ENCODE data around the gene MYL7. TPM values are rescaled to one million over a fixed set of nuclear protein-coding genes. Genes with fewer than 3 reads are reported as not detected.

The MYL7 gene
- total and polyA plus RNA-seq, 2 donors (not counting 3 experiments of a cell fraction or from before 2014, with no cell fraction given): not detected

- CTCF ChIA-PET: interaction anchor here (0.8 kb wide), 1 partner anchor 52 kb away, joined by 3 read pairs; no protein-coding TSS in a partner anchor
- no TSS peak for BruUV-seq (replicated peaks)
- Histone ChIP-seq H2AFZ (ENCODE audit: low read depth, low read length) (no peak overlapping the region), H3K9me3 (replicated peaks; ENCODE audit: control insufficient read depth, insufficient read depth, low read length) (no peaks in the 10 kb centered on the region), H3K27ac (ENCODE audit: insufficient read depth, low read depth, low read length) (no peak overlapping the region), H3K4me3 (replicated peaks in 1 of 3; ENCODE audit: insufficient read depth in 1 of 3, low read depth in 1 of 3, low read length in 3 of 3) (no peak overlapping the region), H3K27me3 (ENCODE audit: control insufficient read depth in 2 of 2, insufficient read depth in 2 of 2, low read length in 2 of 2) (peaks cover 10 to 12% of the 10 kb centered on the region in 2 experiments), H3K9me1 (replicated peaks; ENCODE audit: control insufficient read depth, extremely low read depth, insufficient read depth, low read length) (no peaks in the 10 kb centered on the region), H4K20me1 (replicated peaks; ENCODE audit: control insufficient read depth, extremely low read depth, insufficient read depth, low read length) (no peaks in the 10 kb centered on the region), H3K4me1 (ENCODE audit: control insufficient read depth, extremely low read depth, insufficient read depth, low read length) (peaks cover 5% of the 10 kb centered on the region), H3K9ac (replicated peaks; ENCODE audit: extremely low read depth, insufficient read depth, low read length) (no peak overlapping the region), H3K4me2 (ENCODE audit: insufficient read depth, low read length) (no peak overlapping the region), H3K36me3 (ENCODE audit: control insufficient read depth in 2 of 2, extremely low read depth in 1 of 2, insufficient read depth in 2 of 2, low read length in 2 of 2) (no peaks in the 10 kb centered on the region), H3K79me2 (ENCODE audit: control insufficient read depth, insufficient read depth, low read length) (no peaks in the 10 kb centered on the region)
- dilution Hi-C loops (cut with MboI; ENCODE audit: extremely low pct_ligation_motif_present, low sequenced_read_pairs): no loop called here
- DNase-seq (ENCODE audit: low read depth, low spot score) (no peak), FAIRE-seq (peak; percentile 49)
- TF ChIP-seq EZH2 (IDR thresholded peaks at IDR 0.05; ENCODE audit: borderline replicate concordance, low read depth, low read length, severe bottlenecking): no peak
- intact Hi-C loops (cut with micrococcal nuclease): no loop called here
- POLR2A ChIA-PET: no interaction called here
Observed at GRCh38 chr7:44182827-44183226, 41.7 kb upstream of the MYL7 start.

- no peak overlapping the region for H3K4me3 ChIP-seq (replicated peaks in 1 of 3; ENCODE audit: insufficient read depth in 1 of 3, low read depth in 1 of 3, low read length in 3 of 3)
- no peaks in the 10 kb centered on the region for H3K9me3 ChIP-seq (replicated peaks; ENCODE audit: control insufficient read depth, insufficient read depth, low read length)
- H3K27ac ChIP-seq (ENCODE audit: insufficient read depth, low read depth, low read length): no peak overlapping the region
- H3K9me1 ChIP-seq (replicated peaks; ENCODE audit: control insufficient read depth, extremely low read depth, insufficient read depth, low read length): no peaks in the 10 kb centered on the region
- POLR2A ChIA-PET: no interaction called here
- H2AFZ ChIP-seq (ENCODE audit: low read depth, low read length): no peak overlapping the region
- intact Hi-C loops (cut with micrococcal nuclease) (no loop called here), dilution Hi-C loops (cut with MboI; ENCODE audit: extremely low pct_ligation_motif_present, low sequenced_read_pairs) (no loop called here)
- H4K20me1 ChIP-seq (replicated peaks; ENCODE audit: control insufficient read depth, extremely low read depth, insufficient read depth, low read length): no peaks in the 10 kb centered on the region
- no peak overlapping the region for H3K4me2 ChIP-seq (ENCODE audit: insufficient read depth, low read length)
- no peaks in the 10 kb centered on the region for H3K36me3 ChIP-seq (ENCODE audit: control insufficient read depth in 2 of 2, extremely low read depth in 1 of 2, insufficient read depth in 2 of 2, low read length in 2 of 2)
- no peaks in the 10 kb centered on the region for H3K79me2 ChIP-seq (ENCODE audit: control insufficient read depth, insufficient read depth, low read length)
- peaks cover 13 to 14% of the 10 kb centered on the region in 2 experiments for H3K27me3 ChIP-seq (ENCODE audit: control insufficient read depth in 2 of 2, insufficient read depth in 2 of 2, low read length in 2 of 2)
- no TSS peak for BruUV-seq (replicated peaks)
- H3K9ac ChIP-seq (replicated peaks; ENCODE audit: extremely low read depth, insufficient read depth, low read length): no peak overlapping the region
- peaks cover 5% of the 10 kb centered on the region for H3K4me1 ChIP-seq (ENCODE audit: control insufficient read depth, extremely low read depth, insufficient read depth, low read length)
- CTCF ChIA-PET: no interaction called here
- no peak for TF ChIP-seq POLR2A (IDR thresholded peaks at IDR 0.05; ENCODE audit: low read depth, low read length)
- no peak for TF ChIP-seq MYC (IDR thresholded peaks at IDR 0.05; ENCODE audit: low read depth, low read length)
- TF ChIP-seq GATA2 (IDR thresholded peaks at IDR 0.05; ENCODE audit: insufficient read depth, insufficient read length, low read depth, low read length): no peak
- TF ChIP-seq POLR2AphosphoS5 (IDR thresholded peaks at IDR 0.05; ENCODE audit: insufficient read depth, low read depth, low read length): no peak
- TF ChIP-seq FOS (IDR thresholded peaks at IDR 0.05; ENCODE audit: borderline replicate concordance, insufficient read depth, low read length): no peak
- no peak for TF ChIP-seq MAX (IDR thresholded peaks at IDR 0.05; ENCODE audit: insufficient read depth, insufficient read length)
- TF ChIP-seq, protein P1, sequence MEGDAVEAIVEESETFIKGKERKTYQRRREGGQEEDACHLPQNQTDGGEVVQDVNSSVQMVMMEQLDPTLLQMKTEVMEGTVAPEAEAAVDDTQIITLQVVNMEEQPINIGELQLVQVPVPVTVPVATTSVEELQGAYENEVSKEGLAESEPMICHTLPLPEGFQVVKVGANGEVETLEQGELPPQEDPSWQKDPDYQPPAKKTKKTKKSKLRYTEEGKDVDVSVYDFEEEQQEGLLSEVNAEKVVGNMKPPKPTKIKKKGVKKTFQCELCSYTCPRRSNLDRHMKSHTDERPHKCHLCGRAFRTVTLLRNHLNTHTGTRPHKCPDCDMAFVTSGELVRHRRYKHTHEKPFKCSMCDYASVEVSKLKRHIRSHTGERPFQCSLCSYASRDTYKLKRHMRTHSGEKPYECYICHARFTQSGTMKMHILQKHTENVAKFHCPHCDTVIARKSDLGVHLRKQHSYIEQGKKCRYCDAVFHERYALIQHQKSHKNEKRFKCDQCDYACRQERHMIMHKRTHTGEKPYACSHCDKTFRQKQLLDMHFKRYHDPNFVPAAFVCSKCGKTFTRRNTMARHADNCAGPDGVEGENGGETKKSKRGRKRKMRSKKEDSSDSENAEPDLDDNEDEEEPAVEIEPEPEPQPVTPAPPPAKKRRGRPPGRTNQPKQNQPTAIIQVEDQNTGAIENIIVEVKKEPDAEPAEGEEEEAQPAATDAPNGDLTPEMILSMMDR (IDR thresholded peaks at IDR 0.05; ENCODE audit: extremely low read depth in 1 of 2, insufficient read depth in 1 of 2, low read depth in 1 of 2, low read length in 2 of 2): no peak
- TF ChIP-seq EZH2 (IDR thresholded peaks at IDR 0.05; ENCODE audit: borderline replicate concordance, low read depth, low read length, severe bottlenecking): no peak
- no peak for TF ChIP-seq JUN (IDR thresholded peaks at IDR 0.05; ENCODE audit: borderline replicate concordance, insufficient read depth, insufficient read length, low read depth)
- DNase-seq (ENCODE audit: low read depth, low spot score): no peak
- FAIRE-seq: no peak
Observed at GRCh38 chr7:44180631-44181030, 39.5 kb upstream of the MYL7 start.

All from endothelial cell of umbilical vein (primary cell).